CD4-positive, alpha-beta memory T cell (primary cell): Measurements from ENCODE around the gene PAM16. TPM values are rescaled to one million over a fixed set of nuclear protein-coding genes. Genes with fewer than 3 reads are reported as not detected.

Source experiments
- CTCF ChIA-PET: fragments of 350-600 bp; sonication (Branson Sonifier 250); formaldehyde crosslinking; loops from one replicate; lab custom pipeline; 2021; ENCODE audit warnings: inconsistent platforms; ENCODE audit not compliant: partially characterized antibody; lab: Charles Lee
- POLR2A ChIA-PET: fragments of 350-600 bp; sonication (Branson Sonifier 250); formaldehyde crosslinking; loops from one replicate; lab custom pipeline; 2021; ENCODE audit not compliant: partially characterized antibody; lab: Charles Lee
- DNase-seq, 5 donors: peaks; one replicate each; pipeline versions ENCODE4 v3.0.0 to v3.0.0-alpha.2; 2020 to 2022; ENCODE audit warnings: mixed read lengths in 1 of 5
- H3K27ac ChIP-seq: one replicate; pipeline ENCODE4 v1.7.0; 2013; ENCODE audit warnings: low read depth, low read length
- H3K27me3 ChIP-seq: 2 replicates; pipeline ENCODE4 v1.7.0; 2013; ENCODE audit warnings: mild to moderate bottlenecking, low read length, moderate library complexity; ENCODE audit not compliant: insufficient read depth
- H3K36me3 ChIP-seq: 2 replicates; pipeline ENCODE4 v1.7.0; 2013; ENCODE audit warnings: mild to moderate bottlenecking, low read length, moderate library complexity; ENCODE audit not compliant: insufficient read depth
- H3K4me1 ChIP-seq: 2 replicates; pipeline ENCODE4 v1.7.0; 2013; ENCODE audit warnings: mild to moderate bottlenecking, low read length, moderate library complexity; ENCODE audit not compliant: insufficient read depth
- H3K4me3 ChIP-seq, 2 donors: one replicate each; pipeline ENCODE4 v1.7.0; 2013; ENCODE audit warnings: low read length in 2 of 2, mild to moderate bottlenecking in 1 of 2
- H3K9me3 ChIP-seq, 2 donors: one replicate each; pipeline ENCODE4 v1.7.0; 2013; ENCODE audit warnings: low read length in 2 of 2, control low read depth in 1 of 2; ENCODE audit not compliant: control insufficient read depth in 1 of 2
- H3K27ac Mint-ChIP-seq, 7 donors: one replicate each; pipeline ENCODE4 v1.8.0; 2020 to 2021; ENCODE audit warnings: mixed read lengths in 7 of 7, mild to moderate bottlenecking in 6 of 7, inconsistent platforms in 3 of 7, moderate library complexity in 3 of 7
- H3K27me3 Mint-ChIP-seq, 2 donors: one replicate each; pipeline ENCODE4 v1.8.0; 2020 to 2021; ENCODE audit warnings: mixed read lengths in 2 of 2
- H3K36me3 Mint-ChIP-seq, 2 donors: one replicate each; pipeline ENCODE4 v1.8.0; 2020 to 2021; ENCODE audit warnings: mixed read lengths in 2 of 2, inconsistent platforms in 1 of 2, mild to moderate bottlenecking in 1 of 2
- H3K4me1 Mint-ChIP-seq, 4 donors: one replicate each; pipeline ENCODE4 v1.8.0; 2020 to 2021; ENCODE audit warnings: mixed read lengths in 4 of 4, mild to moderate bottlenecking in 1 of 4
- H3K4me3 Mint-ChIP-seq, 8 donors: one replicate each; pipeline ENCODE4 v1.8.0; 2020 to 2021; ENCODE audit warnings: mixed read lengths in 8 of 8, mild to moderate bottlenecking in 7 of 8, moderate library complexity in 6 of 8, inconsistent platforms in 3 of 8
- H3K9me3 Mint-ChIP-seq, 8 donors: one replicate each; pipeline ENCODE4 v1.8.0; 2020 to 2021; ENCODE audit warnings: mixed read lengths in 8 of 8, mild to moderate bottlenecking in 5 of 8, inconsistent platforms in 3 of 8, moderate library complexity in 1 of 8
- intact Hi-C: fragments of 100-400 bp; cut with micrococcal nuclease; formaldehyde crosslinking; loops from one replicate; pipeline ENCODE4 v1.15.1; 2023
- polyA plus RNA-seq, 2 donors: library from polyadenylated mRNA; unstranded; fragments of 300-500 nt; fragmentation: Illumina TruSeq; gene quantifications; one replicate each; pipeline ENCODE4 v1.2.3, GENCODE V29; 2021
- total RNA-seq, 2 experiments: library from RNA; stranded (reverse); gene quantifications; one replicate each; pipeline ENCODE4 v1.2.3, GENCODE V29; 2021

PAM16 gene
- total and polyA plus RNA-seq, 4 experiments from 2014 or later = 34.6 to 54.8 (median 36.7) TPM

- no peak overlapping the region for H3K4me3 ChIP-seq
- Mint-ChIP-seq H3K4me3 (no peak overlapping the region), H3K4me1 (peaks cover 0 to 3% (median 0%) of the 10 kb centered on the region in 4 donors), H3K36me3 (peaks cover 8 to 61% of the 10 kb centered on the region in 2 donors), H3K27ac (peak overlapping the region in 2 of 7 donors; percentile 6 to 68), H3K9me3 (no peaks in the 10 kb centered on the region), H3K27me3 (no peaks in the 10 kb centered on the region)
- no peaks in the 10 kb centered on the region for H3K9me3 ChIP-seq
- no peak overlapping the region for H3K27ac ChIP-seq
- CTCF ChIA-PET = interaction anchor here (0.8 to 3.4 kb wide), 16 partner anchors 9 to 197 kb away, joined by 3 to 20 read pairs (median 4); partner anchors contain the start of genes C16orf96 and VASN
- no peak for DNase-seq
- no peaks in the 10 kb centered on the region for H3K4me1 ChIP-seq
- H3K27me3 ChIP-seq = no peaks in the 10 kb centered on the region
- POLR2A ChIA-PET = interaction anchor here (1.5 kb wide), 1 partner anchor 13 kb away, joined by 4 read pairs; no protein-coding TSS in a partner anchor
- intact Hi-C loops = loop anchor here (1.0 kb wide), 3 partner anchors 42 to 225 kb away; no protein-coding TSS in a partner anchor
- peaks cover 57% of the 10 kb centered on the region for H3K36me3 ChIP-seq
Measured at GRCh38 chr16:4359914-4360313, 8.8 kb upstream of the PAM16 start.

GRCh38 chr16:4358831-4359561, 7.9 kb upstream of the PAM16 start:
- Histone ChIP-seq H3K4me3 (no peak overlapping the region), H3K27ac (no peak overlapping the region), H3K27me3 (no peaks in the 10 kb centered on the region), H3K4me1 (no peaks in the 10 kb centered on the region), H3K36me3 (peaks cover 57% of the 10 kb centered on the region), H3K9me3 (no peaks in the 10 kb centered on the region)
- Mint-ChIP-seq H3K4me1 (peaks cover 0 to 3% (median under 1%) of the 10 kb centered on the region in 4 donors), H3K36me3 (peaks cover 11 to 65% of the 10 kb centered on the region in 2 donors), H3K4me3 (no peak overlapping the region), H3K9me3 (no peaks in the 10 kb centered on the region), H3K27ac (peak overlapping the region; percentile 68 to 92 (median 81)), H3K27me3 (no peaks in the 10 kb centered on the region)
- intact Hi-C loops = loop anchor here (1.0 kb wide), 3 partner anchors 43 to 226 kb away; no protein-coding TSS in a partner anchor
- peak in 4 of 5 donors; percentile 49 to 60 (median 58) for DNase-seq
- POLR2A ChIA-PET = interaction anchor here (1.5 kb wide), 1 partner anchor 14 kb away, joined by 4 read pairs; no protein-coding TSS in a partner anchor
- CTCF ChIA-PET = interaction anchor here (0.7 to 3.4 kb wide), 24 partner anchors 9 to 198 kb away, joined by 3 to 20 read pairs (median 3); partner anchors contain the start of genes C16orf96 and VASN

GRCh38 chr16:4358236-4358635, 7.1 kb upstream of the PAM16 start:
- Mint-ChIP-seq H3K27ac (peak overlapping the region in 1 of 7 donors; percentile 68), H3K27me3 (no peaks in the 10 kb centered on the region), H3K9me3 (peaks cover 0 to 2% (median 0%) of the 10 kb centered on the region in 8 donors), H3K36me3 (peaks cover 11 to 67% of the 10 kb centered on the region in 2 donors), H3K4me1 (peaks cover 0 to 8% (median 2%) of the 10 kb centered on the region in 4 donors), H3K4me3 (no peak overlapping the region)
- no peaks in the 10 kb centered on the region for H3K4me1 ChIP-seq
- no peaks in the 10 kb centered on the region for H3K9me3 ChIP-seq
- H3K27me3 ChIP-seq = no peaks in the 10 kb centered on the region
- DNase-seq = no peak
- H3K4me3 ChIP-seq = no peak overlapping the region
- ChIA-PET CTCF (interaction anchor here (0.9 to 3.4 kb wide), 4 partner anchors 10 to 44 kb away, joined by 3 to 20 read pairs (median 6); no protein-coding TSS in a partner anchor), POLR2A (interaction anchor here (1.5 kb wide), 1 partner anchor 15 kb away, joined by 4 read pairs; no protein-coding TSS in a partner anchor)
- intact Hi-C loops = no loop called here
- no peak overlapping the region for H3K27ac ChIP-seq
- peaks cover 56% of the 10 kb centered on the region for H3K36me3 ChIP-seq

GRCh38 chr16:4356820-4357219, 5.7 kb upstream of the PAM16 start:
- H3K4me3 ChIP-seq = no peak overlapping the region
- peaks cover 48% of the 10 kb centered on the region for H3K36me3 ChIP-seq
- DNase-seq = no peak
- H3K27ac ChIP-seq = no peak overlapping the region
- no peaks in the 10 kb centered on the region for H3K27me3 Mint-ChIP-seq
- no peaks in the 10 kb centered on the region for H3K27me3 ChIP-seq
- intact Hi-C loops = no loop called here
- no peak overlapping the region for H3K4me3 Mint-ChIP-seq
- ChIA-PET POLR2A (no interaction called here), CTCF (interaction anchor here (0.7 kb wide), 1 partner anchor 48 kb away, joined by 3 read pairs; no protein-coding TSS in a partner anchor)
- peaks cover 2% of the 10 kb centered on the region for H3K4me1 ChIP-seq
- peak overlapping the region in 2 of 7 donors; percentile 43 to 68 for H3K27ac Mint-ChIP-seq
- peaks cover 8 to 56% of the 10 kb centered on the region in 2 donors for H3K36me3 Mint-ChIP-seq
- peaks cover 0 to 10% (median 3%) of the 10 kb centered on the region in 4 donors for H3K4me1 Mint-ChIP-seq
- H3K9me3 ChIP-seq = no peaks in the 10 kb centered on the region
- peaks cover 0 to 2% (median 0%) of the 10 kb centered on the region in 8 donors for H3K9me3 Mint-ChIP-seq

GRCh38 chr16:4354512-4355409, 3.6 kb upstream of the PAM16 start:
- CTCF ChIA-PET = no interaction called here
- H3K36me3 Mint-ChIP-seq = peaks cover 8 to 53% of the 10 kb centered on the region in 2 donors
- POLR2A ChIA-PET = interaction anchor here (0.6 kb wide), 1 partner anchor 124 kb away, joined by 4 read pairs; no protein-coding TSS in a partner anchor
- peaks cover 6 to 26% (median 11%) of the 10 kb centered on the region in 4 donors for H3K4me1 Mint-ChIP-seq
- peaks cover 0 to 4% (median 0%) of the 10 kb centered on the region in 8 donors for H3K9me3 Mint-ChIP-seq
- intact Hi-C loops = loop anchor here (5.0 kb wide), 1 partner anchor 603 kb away; the partner anchor contains the start of gene SEC14L5
- peaks cover 18% of the 10 kb centered on the region for H3K4me1 ChIP-seq
- no peak overlapping the region for H3K4me3 Mint-ChIP-seq
- H3K27ac Mint-ChIP-seq = peak overlapping the region in 2 of 7 donors; percentile 17 to 93
- no peak for DNase-seq
- H3K4me3 ChIP-seq = no peak overlapping the region
- H3K27me3 ChIP-seq = no peaks in the 10 kb centered on the region
- H3K27ac ChIP-seq = no peak overlapping the region
- H3K36me3 ChIP-seq = peaks cover 30% of the 10 kb centered on the region
- H3K9me3 ChIP-seq = no peaks in the 10 kb centered on the region
- no peaks in the 10 kb centered on the region for H3K27me3 Mint-ChIP-seq

- peaks cover 0 to 4% (median 0%) of the 10 kb centered on the region in 8 donors for H3K9me3 Mint-ChIP-seq
- intact Hi-C loops = loop anchor here (5.0 kb wide), 1 partner anchor 604 kb away; the partner anchor contains the start of gene SEC14L5
- peaks cover 24% of the 10 kb centered on the region for H3K4me1 ChIP-seq
- peaks cover 6 to 26% (median 11%) of the 10 kb centered on the region in 4 donors for H3K4me1 Mint-ChIP-seq
- no peaks in the 10 kb centered on the region for H3K9me3 ChIP-seq
- no peak overlapping the region for H3K27ac ChIP-seq
- ChIA-PET CTCF (interaction anchor here (1.7 kb wide), 1 partner anchor 45 kb away, joined by 3 read pairs; no protein-coding TSS in a partner anchor), POLR2A (no interaction called here)
- H3K4me3 Mint-ChIP-seq = peak overlapping the region in 2 of 8 donors; percentile 1 to 56
- H3K27me3 ChIP-seq = no peaks in the 10 kb centered on the region
- DNase-seq = no peak
- no peak overlapping the region for H3K4me3 ChIP-seq
- H3K27me3 Mint-ChIP-seq = no peaks in the 10 kb centered on the region
- peaks cover 27% of the 10 kb centered on the region for H3K36me3 ChIP-seq
- H3K27ac Mint-ChIP-seq = peak overlapping the region in 4 of 7 donors; percentile 14 to 93 (median 73)
- peaks cover 3 to 46% of the 10 kb centered on the region in 2 donors for H3K36me3 Mint-ChIP-seq
Measured at GRCh38 chr16:4353675-4354074, 2.6 kb upstream of the PAM16 start.
